Heart right ventricle (tissue), 16 donors: ENCODE measurements around the gene NTN3. TPM values are rescaled to one million over a fixed set of nuclear protein-coding genes. Genes with fewer than 3 reads are reported as not detected.
A peak's percentile ranks its signal among the peaks of the same experiment; 100 is the strongest.

ENCODE experiments used
- ATAC-seq, 8 donors: fragments of 200-7000 bp; cut with Tn5 transposase; one replicate each; pipeline ENCODE4 v1.9.1; 2020; ENCODE audit warnings: mild to moderate bottlenecking in 8 of 8, moderate library complexity in 8 of 8, moderate number of reproducible peaks in 1 of 8
- DNase-seq, 2 donors: peaks; one replicate each; pipeline ENCODE4 v3.0.0-alpha.2; 2020
- H3K27ac ChIP-seq, 10 donors: fragments of 200-600 bp; sonication (generic) in 2 of 10; one replicate each; pipeline versions ENCODE4 v1.5.0 to v1.8.0; 2020 to 2022; ENCODE audit warnings: mild to moderate bottlenecking in 3 of 10
- H3K27me3 ChIP-seq, 7 donors: fragments of 200-600 bp; one replicate each; pipeline ENCODE4 v1.8.0; 2021 to 2022; ENCODE audit warnings: mild to moderate bottlenecking in 2 of 7
- H3K36me3 ChIP-seq, 9 donors: fragments of 200-600 bp; sonication (generic) in 1 of 9; one replicate each; pipeline versions ENCODE4 v1.5.0 to v1.8.0; 2020 to 2022; ENCODE audit warnings: mild to moderate bottlenecking in 2 of 9
- H3K4me1 ChIP-seq, 9 donors: fragments of 200-600 bp; sonication (generic) in 1 of 9; one replicate each; pipeline versions ENCODE4 v1.5.0 to v1.8.0; 2020 to 2022; ENCODE audit warnings: mild to moderate bottlenecking in 4 of 9
- H3K4me3 ChIP-seq, 10 donors: fragments of 200-600 bp; sonication (generic) in 2 of 10; one replicate each; pipeline versions ENCODE4 v1.5.0 to v1.8.0; 2020 to 2022; ENCODE audit warnings: mild to moderate bottlenecking in 7 of 10, moderate library complexity in 2 of 10
- H3K9me3 ChIP-seq, 11 donors: fragments of 200-600 bp in 10 of 11; sonication (generic) in 2 of 11; one replicate each; pipeline versions ENCODE4 v1.5.0 to v1.8.0; 2013 to 2022; ENCODE audit warnings: mild to moderate bottlenecking in 2 of 11, control low read depth in 1 of 11, moderate library complexity in 1 of 11
- CTCF ChIP-seq, 9 donors: fragments of 200-600 bp; sonication (generic) in 2 of 9; IDR thresholded peaks; one replicate each; pipeline versions ENCODE4 v1.5.0 to v1.8.0; 2021 to 2022; ENCODE audit warnings: antibody characterized with exemption in 9 of 9, mild to moderate bottlenecking in 5 of 9, moderate library complexity in 1 of 9
- WGBS, 2 donors: extraction: QIAGEN DNeasy Blood & Tissue Kit; methylation state at CpG; one replicate each; pipeline ENCODE4 v1.1.7; 2013; ENCODE audit warnings: inconsistent platforms in 1 of 2; 5-methylcytosine and 5-hydroxymethylcytosine counted together
- intact Hi-C, 10 donors: fragments of 100-400 bp; cut with DNase I; formaldehyde crosslinking; loops; one replicate each; pipeline versions ENCODE4 v1.11.1 to v1.14.2; 2022
- polyA plus RNA-seq, 2 donors: library from polyadenylated mRNA; stranded (reverse); fragments of 200-250 nt; gene quantifications; one replicate each; pipeline ENCODE4 v1.2.3, GENCODE V29; 2013
- total RNA-seq, 10 donors: library from RNA; stranded (reverse); fragmentation: NEBNext Ultra II Directional in 3 of 10; extraction: Animal tissue kit (Norgen Biotek cat#: 25700) in 3 of 10; gene quantifications; one replicate each; pipeline versions ENCODE4 v1.2.1 to v1.2.4, GENCODE V29; 2021 to 2023
- donor health status: Arrhythmogenic right ventricular cardiomyopathy.
- donor health status: ischemic (EF 13 %, LVEDD 7.1; RV severe dilation, severe dysfunction).
- donor health status: healthy with polysubstance abuse.
- donor health status: DM: no; HTN: yes; CAD: no.
- donor health status: DM: no; HTN: no; CAD: no.
- donor health status: ischemic (EF 25% LVEDD 6.9; RV normal size, moderate dysfunction).
- donor health status: ischemic (EF 25% LVEDD 5.7; RV mildly dilated, moderate dysfunction).
- donor health status: healthy.
- donor health status: DM: yes; HTN: yes; CAD: no.
- donor health status: Ischemic cardiomyopathy.
- donor health status: ischemic (EF 35%, LVEDD 5.7; RV mildly dilated, moderate dysfunction).
- donor health status: nonischemic (EF 11% LVEDD 7.7; RV severe dilation, severe dysfunction).
- donor health status: DM: yes; HTN: yes; CAD: no.
- donor health status: PGD.
- donor health status: ischemic (EF 29% LVEDD 5.4; RV normal size, mild dysfunction).
- donor health status: nonischemic (EF 23%, LVEDD 6.1; RV moderate dilation, normal function).

Gene NTN3
- total and polyA plus RNA-seq, 12 donors = 0.12 to 0.18 (median 0.17) TPM; not detected in 9

GRCh38 chr16:2459647-2460390, 11.3 kb upstream of the NTN3 start, which contains the start of gene TEDC2:
Gene TEDC2, plus strand, starts transcription at chr16:2460109. Its CDS starts 36 bp downstream, at chr16:2460145.
- intact Hi-C loops = loop anchor here in 1 of 10 donors (5.0 kb wide), 1 partner anchor 42 kb away; no protein-coding TSS in a partner anchor
- DNase-seq (peak; percentile 96 to 97), ATAC-seq (peak; percentile 95 to 99 (median 99))
- Histone ChIP-seq H3K9me3 (no peaks in the 10 kb centered on the region), H3K36me3 (peaks cover 0 to 25% (median 0%) of the 10 kb centered on the region in 9 donors), H3K27me3 (no peaks in the 10 kb centered on the region), H3K4me1 (peaks cover 5 to 16% (median 14%) of the 10 kb centered on the region in 9 donors), H3K27ac (peak within 1 kb of the TSS in 8 of 10 donors; percentile 24 to 72 (median 44)), H3K4me3 (peak within 1 kb of the TSS in 9 of 10 donors; percentile 44 to 76 (median 63))
- WGBS, 2 donors = 0% methylated on average over 50 to 66 of the region's 66 CpGs
- TF ChIP-seq CTCF (IDR thresholded peaks at IDR 0.05) = no peak

- ATAC-seq (no peak), DNase-seq (no peak)
- TF ChIP-seq CTCF (IDR thresholded peaks at IDR 0.05) = no peak
- Histone ChIP-seq H3K36me3 (peaks cover 0 to 20% (median 0%) of the 10 kb centered on the region in 9 donors), H3K9me3 (no peaks in the 10 kb centered on the region), H3K4me3 (peak overlapping the region in 9 of 10 donors; percentile 44 to 76 (median 63)), H3K27ac (peak overlapping the region in 1 of 10 donors; percentile 42), H3K27me3 (no peaks in the 10 kb centered on the region), H3K4me1 (peaks cover 5 to 16% (median 14%) of the 10 kb centered on the region in 9 donors)
- intact Hi-C loops = no loop called here
- 3% methylated on average over 19 to 20 of the region's 20 CpGs for WGBS, 2 donors
These were observed 10.7 kb upstream of the NTN3 start for GRCh38 chr16:2460391-2460713.

GRCh38 chr16:2460916-2461315, 10.2 kb upstream of the NTN3 start:
- Histone ChIP-seq H3K27ac (no peak overlapping the region), H3K4me1 (peaks cover 5 to 16% (median 14%) of the 10 kb centered on the region in 9 donors), H3K27me3 (no peaks in the 10 kb centered on the region), H3K36me3 (peaks cover 0 to 14% (median 0%) of the 10 kb centered on the region in 9 donors), H3K9me3 (no peaks in the 10 kb centered on the region), H3K4me3 (no peak overlapping the region)
- DNase-seq (no peak), ATAC-seq (no peak)
- TF ChIP-seq CTCF (IDR thresholded peaks at IDR 0.05) = no peak
- 86 to 87% methylated on average over 13 of the region's 13 CpGs for WGBS, 2 donors
- intact Hi-C loops = no loop called here

GRCh38 chr16:2462031-2462866, 8.8 kb upstream of the NTN3 start:
- DNase-seq = no peak
- H3K4me3 ChIP-seq = no peak overlapping the region
- ATAC-seq = no peak
- peaks cover 0 to 3% (median 0%) of the 10 kb centered on the region in 7 donors for H3K27me3 ChIP-seq
- intact Hi-C loops = no loop called here
- 94% methylated on average over 23 of the region's 23 CpGs for WGBS, 2 donors
- H3K9me3 ChIP-seq = no peaks in the 10 kb centered on the region
- peaks cover 0 to 1% (median 0%) of the 10 kb centered on the region in 9 donors for H3K36me3 ChIP-seq
- no peak overlapping the region for H3K27ac ChIP-seq
- no peak for TF ChIP-seq CTCF (IDR thresholded peaks at IDR 0.05)
- peaks cover 5 to 19% (median 14%) of the 10 kb centered on the region in 9 donors for H3K4me1 ChIP-seq
